Small intestine (tissue), 7 donors: Measurements from ENCODE around the gene NSG2. TPM values are rescaled to one million over a fixed set of nuclear protein-coding genes. Genes with fewer than 3 reads are reported as not detected.

Experiments
- DNase-seq, 2 donors: peaks; one replicate each; pipeline versions ENCODE4 v3.0.0 to v3.0.0-alpha.2; 2013
- FAIRE-seq: peaks from 2 replicates; lab custom pipeline; 2012; peaks lifted over from hg19 to GRCh38; lab: Jason Lieb, UNC
- H3K27ac ChIP-seq, 3 donors: one replicate each; pipeline ENCODE4 v1.5.1; 2013; ENCODE audit warnings: low read length in 2 of 3, mild to moderate bottlenecking in 2 of 3, control low read depth in 1 of 3, inconsistent platforms in 1 of 3, low read depth in 1 of 3, moderate library complexity in 1 of 3
- H3K27me3 ChIP-seq, 3 donors: one replicate each; pipeline ENCODE4 v1.6.1; 2013; ENCODE audit warnings: low read length in 3 of 3, inconsistent platforms in 1 of 3; ENCODE audit not compliant: control insufficient read depth in 3 of 3, insufficient read depth in 3 of 3
- H3K36me3 ChIP-seq, 3 donors: one replicate each; pipeline ENCODE4 v1.6.1; 2013; ENCODE audit warnings: low read length in 3 of 3, inconsistent platforms in 1 of 3, low read depth in 1 of 3, mild to moderate bottlenecking in 1 of 3, moderate library complexity in 1 of 3; ENCODE audit not compliant: control insufficient read depth in 3 of 3, insufficient read depth in 2 of 3
- H3K4me1 ChIP-seq, 3 donors: one replicate each; pipeline ENCODE4 v1.6.1; 2013; ENCODE audit warnings: low read length in 2 of 3, inconsistent platforms in 1 of 3, low read depth in 1 of 3, mild to moderate bottlenecking in 1 of 3, moderate library complexity in 1 of 3; ENCODE audit not compliant: control insufficient read depth in 3 of 3, insufficient read depth in 2 of 3
- H3K4me3 ChIP-seq, 3 donors: one replicate each; pipeline ENCODE4 v1.5.1; 2013; ENCODE audit warnings: low read length in 3 of 3, control low read depth in 1 of 3, inconsistent platforms in 1 of 3, low read depth in 1 of 3, mild to moderate bottlenecking in 1 of 3, moderate library complexity in 1 of 3
- H3K9me3 ChIP-seq, 2 donors: one replicate each; pipeline ENCODE4 v1.6.1; 2013; ENCODE audit warnings: low read depth in 1 of 2, low read length in 1 of 2; ENCODE audit not compliant: control insufficient read depth in 2 of 2, insufficient read depth in 1 of 2
- WGBS, 3 donors: extraction: QIAGEN DNeasy Blood & Tissue Kit; methylation state at CpG; one replicate each; pipeline ENCODE4 v1.1.7; 2013; 5-methylcytosine and 5-hydroxymethylcytosine counted together
- polyA plus RNA-seq, 4 donors: library from polyadenylated mRNA; stranded (reverse) in 3 of 4; unstranded in 1 of 4; fragments of 200-250 nt in 3 of 4; fragments of 120-200 nt in 1 of 4; gene quantifications; one replicate each; pipeline versions ENCODE4 v1.2.1 to v1.2.3, GENCODE V29; 2013
- donor health status: healthy with polysubstance abuse.
- donor health status: control.
- donor health status: control.
- donor health status: Bipolar disorder and iron deficiency.
- donor health status: healthy.

The NSG2 gene
- polyA plus RNA-seq, 4 donors = 0.81 to 22.7 (median 1.7) TPM; not detected in 1

- H3K27ac ChIP-seq = no peak overlapping the region
Observed at GRCh38 chr5:174154559-174154958, 109.1 kb downstream of the NSG2 start.

DNA sequence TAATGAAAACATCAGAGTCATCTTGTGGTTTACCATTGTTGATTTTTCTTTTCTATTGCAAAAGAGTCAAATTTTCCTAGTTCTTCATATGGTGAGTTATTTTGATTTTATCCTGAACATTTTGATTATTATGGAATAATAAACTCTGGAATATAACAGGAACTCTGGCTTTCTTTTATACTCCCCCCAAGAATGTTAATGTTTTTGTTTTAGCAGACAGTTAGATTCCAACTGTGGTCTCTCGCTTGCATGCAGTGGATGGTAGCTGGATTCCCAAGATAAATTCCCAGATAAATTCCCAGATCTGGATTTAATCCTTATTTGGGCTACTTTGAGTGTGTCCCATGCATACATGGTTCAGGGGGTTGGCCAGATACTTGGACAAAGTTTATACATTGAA, 109.8 kb downstream of the NSG2 start:
- no peak overlapping the region for H3K27ac ChIP-seq
- WGBS, 3 donors = 89 to 97% (median 92%) methylated on average over 1 of the region's 1 CpG

More at GRCh38 chr5:174154559-174154958, 109.1 kb downstream of the NSG2 start:
- H3K9me3 ChIP-seq = no peaks in the 10 kb centered on the region
- no peaks in the 10 kb centered on the region for H3K4me1 ChIP-seq
- peaks cover 0 to 2% (median 2%) of the 10 kb centered on the region in 3 donors for H3K27me3 ChIP-seq
- 57 to 72% (median 67%) methylated on average over 1 of the region's 1 CpG for WGBS, 3 donors
- FAIRE-seq = no peak
- H3K36me3 ChIP-seq = no peaks in the 10 kb centered on the region
- DNase-seq = no peak
- no peak overlapping the region for H3K4me3 ChIP-seq

GRCh38 chr5:174155706-174156105, 110.2 kb downstream of the NSG2 start:
- H3K27me3 ChIP-seq = peaks cover 0 to 2% (median 0%) of the 10 kb centered on the region in 3 donors
- no peak for FAIRE-seq
- DNase-seq = no peak
- H3K9me3 ChIP-seq = no peaks in the 10 kb centered on the region
- H3K27ac ChIP-seq = no peak overlapping the region
- no peak overlapping the region for H3K4me3 ChIP-seq
- H3K36me3 ChIP-seq = no peaks in the 10 kb centered on the region
- no peaks in the 10 kb centered on the region for H3K4me1 ChIP-seq
- 45 to 57% (median 55%) methylated on average over 3 of the region's 3 CpGs for WGBS, 3 donors

More for the DNA sequence above, 109.8 kb downstream of the NSG2 start:
- Histone ChIP-seq H3K27me3 (peaks cover 0 to 2% (median 0%) of the 10 kb centered on the region in 3 donors), H3K4me3 (no peak overlapping the region), H3K9me3 (no peaks in the 10 kb centered on the region), H3K36me3 (no peaks in the 10 kb centered on the region), H3K4me1 (no peaks in the 10 kb centered on the region)
- no peak for FAIRE-seq
- DNase-seq = no peak

DNA sequence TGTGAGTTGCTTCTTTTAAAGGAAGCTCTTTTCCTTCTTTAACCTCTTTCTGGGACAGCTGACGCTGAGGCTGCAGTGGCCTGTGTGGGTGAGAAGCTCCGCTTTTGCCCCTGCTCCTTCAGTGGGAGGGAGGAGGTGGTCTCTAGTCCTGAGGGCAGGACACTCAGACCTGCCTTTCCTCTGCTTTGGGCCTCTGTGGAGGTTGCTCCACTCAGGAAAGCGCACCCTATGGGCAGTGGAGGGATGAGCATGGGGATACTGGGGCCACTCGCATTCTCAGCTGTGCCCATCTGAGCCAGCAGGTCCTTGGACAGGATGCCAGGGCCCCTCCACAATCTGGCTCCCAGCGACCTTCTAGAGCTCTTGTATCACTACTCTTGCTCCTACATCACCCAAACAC, 111.5 kb downstream of the NSG2 start:
- no peaks in the 10 kb centered on the region for H3K27me3 ChIP-seq
- FAIRE-seq = no peak
- no peaks in the 10 kb centered on the region for H3K9me3 ChIP-seq
- 73 to 78% (median 78%) methylated on average over 5 of the region's 5 CpGs for WGBS, 3 donors
- no peak for DNase-seq
- no peak overlapping the region for H3K4me3 ChIP-seq
- H3K36me3 ChIP-seq = no peaks in the 10 kb centered on the region
- H3K4me1 ChIP-seq = no peaks in the 10 kb centered on the region
- H3K27ac ChIP-seq = no peak overlapping the region

Other genes with a start within 250 kb of the NSG2 start
- gene CPEB4, start 157.4 kb upstream of the NSG2 start, polyA plus RNA-seq = 10 to 100 TPM in 2 of 4 donors, 1 to 10 TPM in 2; 7.8 to 55.0 (median 13.0) TPM
- gene C5orf47, start 56.5 kb upstream of the NSG2 start, polyA plus RNA-seq = under 1 TPM in 1 of 4 donors, not detected in 3; 0.06 TPM